K562 (cell line): Measurements from ENCODE around the gene CEP192. TPM values are rescaled to one million over a fixed set of nuclear protein-coding genes. Genes with fewer than 3 reads are reported as not detected.

Experiments used
- BDP1 ChIP-seq: IDR thresholded peaks from 3 replicates; pipeline ENCODE4 v1.6.1; 2011; ENCODE audit not compliant: insufficient read length, insufficient read depth
- CBX2 ChIP-seq: fragments of 200-600 bp; sonication (generic); IDR thresholded peaks from one replicate; pipeline ENCODE4 v1.6.1; 2012; ENCODE audit warnings: mild to moderate bottlenecking, low read length, inconsistent platforms; ENCODE audit not compliant: insufficient read depth, poor library complexity, severe bottlenecking
- CSDE1 ChIP-seq, 2 experiments: fragments of 450-650 bp; IDR thresholded peaks; 2 replicates each; pipeline ENCODE4 v1.6.1; 2016; ENCODE audit warnings: mild to moderate bottlenecking in 1 of 2
- E2F8 ChIP-seq: fragments of 450-650 bp; IDR thresholded peaks from 2 replicates; pipeline ENCODE4 v1.7.1; 2018; ENCODE audit warnings: mild to moderate bottlenecking, low read depth; ENCODE audit not compliant: partially characterized antibody
- FOXA1 ChIP-seq: fragments of 450-650 bp; IDR thresholded peaks from 2 replicates; pipeline ENCODE4 v1.6.1; 2016; ENCODE audit warnings: mild to moderate bottlenecking, borderline replicate concordance
- IRF9 ChIP-seq: fragments of 450-650 bp; IDR thresholded peaks from 2 replicates; pipeline ENCODE4 v1.6.1; 2016; ENCODE audit warnings: missing biosample characterization, missing genetic modification characterization
- MTA1 ChIP-seq: fragments of 450-650 bp; IDR thresholded peaks from 2 replicates; pipeline ENCODE4 v1.6.1; 2017; ENCODE audit warnings: borderline replicate concordance
- NCOA4 ChIP-seq: fragments of 450-650 bp; IDR thresholded peaks from 2 replicates; pipeline ENCODE4 v1.6.1; 2018; ENCODE audit warnings: mild to moderate bottlenecking; ENCODE audit not compliant: partially characterized antibody
- NCOA6 ChIP-seq: fragments of 450-650 bp; IDR thresholded peaks from 2 replicates; pipeline ENCODE4 v1.6.1; 2017; ENCODE audit warnings: mild to moderate bottlenecking
- OTX1 ChIP-seq: fragments of 450-650 bp; formaldehyde crosslinking; IDR thresholded peaks from 2 replicates; pipeline ENCODE4 v1.4.0; 2022; ENCODE audit warnings: mild to moderate bottlenecking
- PCBP1 ChIP-seq: fragments of 200-400 bp; formaldehyde crosslinking; IDR thresholded peaks from 2 replicates; pipeline ENCODE4 v1.6.1; 2018; ENCODE audit warnings: mild to moderate bottlenecking, low read depth, low read length; ENCODE audit not compliant: poor library complexity, severe bottlenecking
- ZNF668 ChIP-seq: fragments of 250-450 bp; sonication (Bioruptor Pico); IDR thresholded peaks from 2 replicates; pipeline ENCODE4 v1.8.0; 2022; ENCODE audit warnings: mild to moderate bottlenecking, inconsistent platforms
- ZNF695 ChIP-seq: fragments of 450-650 bp; formaldehyde crosslinking; IDR thresholded peaks from 2 replicates; pipeline ENCODE4 v1.4.0; 2020; ENCODE audit warnings: mild to moderate bottlenecking, moderate library complexity
- ZNF696 ChIP-seq: fragments of 250-450 bp; sonication (Bioruptor Pico); conservative IDR thresholded peaks from 2 replicates; pipeline ENCODE4 v1.4.0; 2020; ENCODE audit warnings: mild to moderate bottlenecking, moderate library complexity
- ZNF764 ChIP-seq: fragments of 250-450 bp; sonication (Bioruptor Pico); IDR thresholded peaks from 2 replicates; pipeline ENCODE4 v1.4.0; 2020; ENCODE audit warnings: low read depth, mild to moderate bottlenecking, moderate library complexity
- polyA plus RNA-seq, 8 experiments: library from polyadenylated mRNA; depleted of rRNA in 4 of 8; stranded (reverse) in 5 of 8; unstranded in 3 of 8; fragments of >200 nt; fragmentation: Nextera tagmentation in 2 of 8; fragmentation: Illumina TruSeq in 1 of 8; extraction: Ambion mirVana in 2 of 8; extraction: Trizol in 1 of 8; gene quantifications; 2 replicates each; pipeline versions ENCODE4 v1.2.1 to v1.2.3, GENCODE V29; 2011 to 2014; ENCODE audit warnings: inconsistent platforms in 1 of 8, missing spikeins in 1 of 8
- total RNA-seq, 7 experiments: library from RNA; depleted of rRNA in 6 of 7; stranded (reverse); fragments of >200 nt in 6 of 7; fragmentation: Illumina TruSeq in 2 of 7; extraction: Trizol in 2 of 7; gene quantifications; 2 replicates each; pipeline versions ENCODE4 v1.2.1 to v1.2.3, GENCODE V29; 2011 to 2021; ENCODE audit warnings: low replicate concordance in 1 of 7
- TF ChIP-seq, protein P1 (sequence below): fragments of 450-650 bp; formaldehyde crosslinking; IDR thresholded peaks from 2 replicates; pipeline ENCODE4 v1.4.0; 2022; ENCODE audit warnings: missing genetic modification characterization
- TF ChIP-seq, protein P2 (sequence below): sonication (generic); formaldehyde crosslinking; IDR thresholded peaks from 2 replicates; pipeline ENCODE4 v1.8.1; 2022; ENCODE audit warnings: missing genetic modification reagents
- TF ChIP-seq, protein P3 (sequence below), 2 experiments: fragments of 250-450 bp in 1 of 2; fragments of 450-650 bp in 1 of 2; sonication (Bioruptor Pico) in 1 of 2; IDR thresholded peaks; 2 replicates each; pipeline versions ENCODE4 v1.6.1 to v1.8.0; 2016 to 2021; ENCODE audit warnings: mild to moderate bottlenecking in 2 of 2, moderate library complexity in 2 of 2, missing compliant biosample characterization in 1 of 2, missing genetic modification characterization in 1 of 2
- TF ChIP-seq, protein P4 (sequence below): fragments of 250-450 bp; sonication (Bioruptor Pico); IDR thresholded peaks from 2 replicates; pipeline ENCODE4 v1.5.1; 2021; ENCODE audit warnings: mild to moderate bottlenecking

Gene CEP192
- total and polyA plus RNA-seq, 9 of the 15 experiments (the other 6 are each of a cell fraction or from before 2014, with no cell fraction given) = 14.4 to 54.4 (median 35.8) TPM

- TF ChIP-seq CSDE1 (IDR thresholded peaks at IDR 0.05) = no peak
- no peak for TF ChIP-seq CBX2
- TF ChIP-seq NCOA4 = no peak
- TF ChIP-seq OTX1 (CRISPR knock-in tag) = no peak
- TF ChIP-seq ZNF695 (CRISPR knock-in tag) = no peak
- no peak for TF ChIP-seq ZNF696 (CRISPR knock-in tag)
- no peak for TF ChIP-seq ZNF668 (CRISPR knock-in tag)
- no peak for TF ChIP-seq PCBP1
- TF ChIP-seq NCOA6 = no peak
- TF ChIP-seq, protein P1, sequence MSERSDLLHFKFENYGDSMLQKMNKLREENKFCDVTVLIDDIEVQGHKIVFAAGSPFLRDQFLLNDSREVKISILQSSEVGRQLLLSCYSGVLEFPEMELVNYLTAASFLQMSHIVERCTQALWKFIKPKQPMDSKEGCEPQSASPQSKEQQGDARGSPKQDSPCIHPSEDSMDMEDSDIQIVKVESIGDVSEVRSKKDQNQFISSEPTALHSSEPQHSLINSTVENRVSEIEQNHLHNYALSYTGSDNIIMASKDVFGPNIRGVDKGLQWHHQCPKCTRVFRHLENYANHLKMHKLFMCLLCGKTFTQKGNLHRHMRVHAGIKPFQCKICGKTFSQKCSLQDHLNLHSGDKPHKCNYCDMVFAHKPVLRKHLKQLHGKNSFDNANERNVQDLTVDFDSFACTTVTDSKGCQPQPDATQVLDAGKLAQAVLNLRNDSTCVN = no peak
- no peak for TF ChIP-seq FOXA1
- peak; percentile 33 for TF ChIP-seq E2F8
- TF ChIP-seq, protein P2, sequence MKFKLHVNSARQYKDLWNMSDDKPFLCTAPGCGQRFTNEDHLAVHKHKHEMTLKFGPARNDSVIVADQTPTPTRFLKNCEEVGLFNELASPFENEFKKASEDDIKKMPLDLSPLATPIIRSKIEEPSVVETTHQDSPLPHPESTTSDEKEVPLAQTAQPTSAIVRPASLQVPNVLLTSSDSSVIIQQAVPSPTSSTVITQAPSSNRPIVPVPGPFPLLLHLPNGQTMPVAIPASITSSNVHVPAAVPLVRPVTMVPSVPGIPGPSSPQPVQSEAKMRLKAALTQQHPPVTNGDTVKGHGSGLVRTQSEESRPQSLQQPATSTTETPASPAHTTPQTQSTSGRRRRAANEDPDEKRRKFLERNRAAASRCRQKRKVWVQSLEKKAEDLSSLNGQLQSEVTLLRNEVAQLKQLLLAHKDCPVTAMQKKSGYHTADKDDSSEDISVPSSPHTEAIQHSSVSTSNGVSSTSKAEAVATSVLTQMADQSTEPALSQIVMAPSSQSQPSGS (CRISPR knock-in tag) = no peak
- TF ChIP-seq IRF9 = no peak
- no peak for TF ChIP-seq ZNF764
- TF ChIP-seq BDP1 = no peak
- TF ChIP-seq MTA1 = no peak
- TF ChIP-seq, protein P3, sequence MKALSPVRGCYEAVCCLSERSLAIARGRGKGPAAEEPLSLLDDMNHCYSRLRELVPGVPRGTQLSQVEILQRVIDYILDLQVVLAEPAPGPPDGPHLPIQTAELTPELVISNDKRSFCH (CRISPR knock-in tag; IDR thresholded peaks at IDR 0.05) = no peak
- TF ChIP-seq, protein P3 (tag; IDR thresholded peaks at IDR 0.05) = no peak
- TF ChIP-seq, protein P4, sequence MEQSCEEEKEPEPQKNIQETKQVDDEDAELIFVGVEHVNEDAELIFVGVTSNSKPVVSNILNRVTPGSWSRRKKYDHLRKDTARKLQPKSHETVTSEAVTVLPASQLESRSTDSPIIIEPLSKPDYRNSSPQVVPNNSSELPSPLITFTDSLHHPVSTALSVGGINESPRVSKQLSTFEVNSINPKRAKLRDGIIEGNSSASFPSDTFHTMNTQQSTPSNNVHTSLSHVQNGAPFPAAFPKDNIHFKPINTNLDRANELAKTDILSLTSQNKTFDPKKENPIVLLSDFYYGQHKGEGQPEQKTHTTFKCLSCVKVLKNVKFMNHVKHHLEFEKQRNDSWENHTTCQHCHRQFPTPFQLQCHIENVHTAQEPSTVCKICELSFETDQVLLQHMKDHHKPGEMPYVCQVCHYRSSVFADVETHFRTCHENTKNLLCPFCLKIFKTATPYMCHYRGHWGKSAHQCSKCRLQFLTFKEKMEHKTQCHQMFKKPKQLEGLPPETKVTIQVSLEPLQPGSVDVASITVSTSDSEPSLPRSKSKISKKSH (CRISPR knock-in tag) = no peak
These were observed at the start of gene CEP192 (continued) for GRCh38 chr18:12990967-12991820.
